DOHH2 (cell line): Measurements from ENCODE around the gene LCAT.

Experiments
- H3F3A ChIP-seq: fragments of 200-600 bp; sonication (generic), shearing (Covaris generic); 2 replicates; pipeline ENCODE4 v1.6.0; 2016; ENCODE audit warnings: antibody characterized with exemption, mild to moderate bottlenecking; ENCODE audit not compliant: control insufficient read depth, insufficient read depth
- H3K27ac ChIP-seq: fragments of 200-600 bp; sonication (generic); 2 replicates; pipeline ENCODE4 v1.5.1; 2014; ENCODE audit warnings: low read depth, mild to moderate bottlenecking, low read length, moderate library complexity
- H3K27me3 ChIP-seq: fragments of 200-600 bp; sonication (generic); 2 replicates; pipeline ENCODE4 v1.6.1; 2014; ENCODE audit warnings: mild to moderate bottlenecking, low read length, mixed read lengths; ENCODE audit not compliant: control insufficient read depth
- H3K36me3 ChIP-seq: fragments of 200-600 bp; sonication (generic); 2 replicates; pipeline ENCODE4 v1.6.1; 2014; ENCODE audit warnings: mild to moderate bottlenecking, low read length, moderate library complexity, mixed read lengths; ENCODE audit not compliant: control insufficient read depth
- H3K4me1 ChIP-seq: fragments of 200-600 bp; sonication (generic); 2 replicates; pipeline ENCODE4 v1.6.1; 2014; ENCODE audit warnings: mild to moderate bottlenecking, low read length, mixed read lengths; ENCODE audit not compliant: control insufficient read depth
- H3K4me2 ChIP-seq: fragments of 200-600 bp; sonication (generic); 2 replicates; pipeline ENCODE4 v1.6.0; 2014; ENCODE audit warnings: mild to moderate bottlenecking, low read length, moderate library complexity
- H3K4me3 ChIP-seq: fragments of 200-600 bp; sonication (generic); 2 replicates; pipeline ENCODE4 v1.5.1; 2014; ENCODE audit warnings: mild to moderate bottlenecking, low read length, mixed read lengths
- H3K79me2 ChIP-seq: fragments of 200-600 bp; sonication (generic); 2 replicates; pipeline ENCODE4 v1.6.1; 2014; ENCODE audit warnings: mild to moderate bottlenecking, low read length, mixed read lengths; ENCODE audit not compliant: control insufficient read depth
- H3K9me2 ChIP-seq: fragments of 200-600 bp; sonication (generic); replicated peaks from 2 replicates; pipeline ENCODE4 v1.6.1; 2014; ENCODE audit warnings: mild to moderate bottlenecking, low read length, mixed read lengths; ENCODE audit not compliant: control insufficient read depth
- H3K9me3 ChIP-seq: fragments of 200-600 bp; sonication (generic); 2 replicates; pipeline ENCODE4 v1.6.1; 2014; ENCODE audit warnings: antibody characterized with exemption, low read length, mixed read lengths; ENCODE audit not compliant: control insufficient read depth, insufficient read depth
- H4K20me1 ChIP-seq: fragments of 200-600 bp; sonication (generic); 2 replicates; pipeline ENCODE4 v1.6.0; 2014; ENCODE audit warnings: low read depth, mild to moderate bottlenecking, antibody characterized with exemption, low read length, moderate library complexity; ENCODE audit not compliant: control insufficient read depth, insufficient read depth
- CTCF ChIP-seq: fragments of 200-600 bp; sonication (generic); IDR thresholded peaks from one replicate; pipeline ENCODE4 v1.5.1; 2014; ENCODE audit warnings: antibody characterized with exemption, mild to moderate bottlenecking, low read depth, low read length; ENCODE audit not compliant: poor library complexity, severe bottlenecking
- EZH2phosphoT487 ChIP-seq: fragments of 200-600 bp; sonication (generic); IDR thresholded peaks from 2 replicates; pipeline ENCODE4 v1.6.1; 2017; ENCODE audit warnings: borderline replicate concordance, mild to moderate bottlenecking, antibody characterized with exemption, low read length, moderate library complexity, mixed read lengths

Gene LCAT

GRCh38 chr16:67910158-67910557 lies 33.8 kb downstream of the LCAT start:
- 0 out of 2 replicates have a peak, but pooled peaks cover 3% of the 10 kb centered on the region for H4K20me1 ChIP-seq
- no peaks in the 10 kb centered on the region for H3K9me3 ChIP-seq
- no peak overlapping the region for H3K4me2 ChIP-seq
- TF ChIP-seq EZH2phosphoT487 (no peak), CTCF (no peak)
- H3F3A ChIP-seq: no peaks in the 10 kb centered on the region
- no peaks in the 10 kb centered on the region for H3K4me1 ChIP-seq
- H3K79me2 ChIP-seq: no peaks in the 10 kb centered on the region
- no peaks in the 10 kb centered on the region for H3K27me3 ChIP-seq
- H3K9me2 ChIP-seq: no peaks in the 10 kb centered on the region
- H3K27ac ChIP-seq: no peak overlapping the region
- H3K4me3 ChIP-seq: no peak overlapping the region
- H3K36me3 ChIP-seq: peaks cover 12% of the 10 kb centered on the region

GRCh38 chr16:67909056-67909742 lies 34.7 kb downstream of the LCAT start:
- no peaks in the 10 kb centered on the region for H3F3A ChIP-seq
- H3K9me2 ChIP-seq: no peaks in the 10 kb centered on the region
- no peaks in the 10 kb centered on the region for H3K4me1 ChIP-seq
- TF ChIP-seq EZH2phosphoT487 (no peak), CTCF (no peak)
- 0 out of 2 replicates have a peak, but pooled peaks cover 3% of the 10 kb centered on the region for H4K20me1 ChIP-seq
- H3K36me3 ChIP-seq: peaks cover 12% of the 10 kb centered on the region
- H3K9me3 ChIP-seq: no peaks in the 10 kb centered on the region
- no peaks in the 10 kb centered on the region for H3K27me3 ChIP-seq
- no peaks in the 10 kb centered on the region for H3K79me2 ChIP-seq
- H3K4me3 ChIP-seq: no peak overlapping the region
- H3K4me2 ChIP-seq: no peak overlapping the region
- H3K27ac ChIP-seq: no peak overlapping the region

GRCh38 chr16:67907397-67908180 lies 36.3 kb downstream of the LCAT start:
- Histone ChIP-seq H3K9me2 (no peaks in the 10 kb centered on the region), H3K4me1 (no peaks in the 10 kb centered on the region), H3K9me3 (no peaks in the 10 kb centered on the region), H3K27ac (no peak overlapping the region), H3F3A (no peaks in the 10 kb centered on the region), H3K36me3 (peaks cover 12% of the 10 kb centered on the region), H3K4me2 (no peak overlapping the region), H3K27me3 (no peaks in the 10 kb centered on the region), H4K20me1 (0 out of 2 replicates have a peak, but pooled peaks cover 3% of the 10 kb centered on the region), H3K79me2 (no peaks in the 10 kb centered on the region), H3K4me3 (no peak overlapping the region)
- TF ChIP-seq EZH2phosphoT487: no peak
- no peak for TF ChIP-seq CTCF
